Neural cell (in vitro differentiated cells): ENCODE measurements around the gene PUM1.

Experiments used
- EP300 ChIP-seq: fragments of 450-650 bp; conservative IDR thresholded peaks from 2 replicates; pipeline ENCODE4 v1.6.1; 2014; ENCODE audit warnings: antibody characterized with exemption, mild to moderate bottlenecking, moderate library complexity; ENCODE audit not compliant: poor library complexity, severe bottlenecking
- EZH2 ChIP-seq: fragments of 200-600, 300-800 bp; shearing (Covaris generic), sonication (generic); IDR thresholded peaks from 2 replicates; pipeline ENCODE4 v1.6.1; 2014; ENCODE audit warnings: antibody characterized with exemption, low read length, borderline replicate concordance, mild to moderate bottlenecking; ENCODE audit not compliant: insufficient read depth, poor library complexity, severe bottlenecking
- MXI1 ChIP-seq: fragments of 450-650 bp; conservative IDR thresholded peaks from 2 replicates; pipeline ENCODE4 v1.6.1; 2014; ENCODE audit warnings: antibody characterized with exemption, mild to moderate bottlenecking; ENCODE audit not compliant: poor library complexity, severe bottlenecking
- TAF1 ChIP-seq: IDR thresholded peaks from 2 replicates; pipeline ENCODE4 v1.6.1; 2012; ENCODE audit warnings: low read depth
- TF ChIP-seq, protein P1 (sequence below): fragments of 450-650 bp; IDR thresholded peaks from 2 replicates; pipeline ENCODE4 v1.5.1; 2014; ENCODE audit warnings: antibody characterized with exemption, mild to moderate bottlenecking, moderate library complexity; ENCODE audit not compliant: poor library complexity, severe bottlenecking
- TF ChIP-seq, protein P2 (sequence below): IDR thresholded peaks from 2 replicates; pipeline ENCODE4 v1.6.1; 2012; ENCODE audit warnings: borderline replicate concordance

DNA sequence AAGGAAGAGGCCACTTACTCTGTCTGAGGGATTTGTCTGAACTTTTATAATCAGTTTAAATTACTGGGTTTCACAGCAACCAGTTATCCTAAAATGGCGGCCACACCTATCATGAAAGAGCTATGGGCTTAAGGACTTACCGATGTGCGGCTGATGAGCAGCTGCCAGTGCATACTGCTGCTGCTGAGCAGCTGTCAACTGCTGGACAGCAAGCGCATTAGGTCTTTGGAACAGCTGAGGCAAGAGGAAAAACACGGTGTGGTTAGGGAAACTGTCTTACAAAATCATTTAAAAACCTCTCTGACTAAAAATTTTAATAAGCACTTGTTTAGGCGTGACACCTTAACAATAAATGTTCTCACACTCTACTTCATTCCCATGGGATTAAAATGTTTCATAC lies 84.3 kb downstream of the PUM1 start:
- TF ChIP-seq, protein P1, sequence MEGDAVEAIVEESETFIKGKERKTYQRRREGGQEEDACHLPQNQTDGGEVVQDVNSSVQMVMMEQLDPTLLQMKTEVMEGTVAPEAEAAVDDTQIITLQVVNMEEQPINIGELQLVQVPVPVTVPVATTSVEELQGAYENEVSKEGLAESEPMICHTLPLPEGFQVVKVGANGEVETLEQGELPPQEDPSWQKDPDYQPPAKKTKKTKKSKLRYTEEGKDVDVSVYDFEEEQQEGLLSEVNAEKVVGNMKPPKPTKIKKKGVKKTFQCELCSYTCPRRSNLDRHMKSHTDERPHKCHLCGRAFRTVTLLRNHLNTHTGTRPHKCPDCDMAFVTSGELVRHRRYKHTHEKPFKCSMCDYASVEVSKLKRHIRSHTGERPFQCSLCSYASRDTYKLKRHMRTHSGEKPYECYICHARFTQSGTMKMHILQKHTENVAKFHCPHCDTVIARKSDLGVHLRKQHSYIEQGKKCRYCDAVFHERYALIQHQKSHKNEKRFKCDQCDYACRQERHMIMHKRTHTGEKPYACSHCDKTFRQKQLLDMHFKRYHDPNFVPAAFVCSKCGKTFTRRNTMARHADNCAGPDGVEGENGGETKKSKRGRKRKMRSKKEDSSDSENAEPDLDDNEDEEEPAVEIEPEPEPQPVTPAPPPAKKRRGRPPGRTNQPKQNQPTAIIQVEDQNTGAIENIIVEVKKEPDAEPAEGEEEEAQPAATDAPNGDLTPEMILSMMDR, result no peak
- TF ChIP-seq EZH2, result no peak
- TF ChIP-seq, protein P2, sequence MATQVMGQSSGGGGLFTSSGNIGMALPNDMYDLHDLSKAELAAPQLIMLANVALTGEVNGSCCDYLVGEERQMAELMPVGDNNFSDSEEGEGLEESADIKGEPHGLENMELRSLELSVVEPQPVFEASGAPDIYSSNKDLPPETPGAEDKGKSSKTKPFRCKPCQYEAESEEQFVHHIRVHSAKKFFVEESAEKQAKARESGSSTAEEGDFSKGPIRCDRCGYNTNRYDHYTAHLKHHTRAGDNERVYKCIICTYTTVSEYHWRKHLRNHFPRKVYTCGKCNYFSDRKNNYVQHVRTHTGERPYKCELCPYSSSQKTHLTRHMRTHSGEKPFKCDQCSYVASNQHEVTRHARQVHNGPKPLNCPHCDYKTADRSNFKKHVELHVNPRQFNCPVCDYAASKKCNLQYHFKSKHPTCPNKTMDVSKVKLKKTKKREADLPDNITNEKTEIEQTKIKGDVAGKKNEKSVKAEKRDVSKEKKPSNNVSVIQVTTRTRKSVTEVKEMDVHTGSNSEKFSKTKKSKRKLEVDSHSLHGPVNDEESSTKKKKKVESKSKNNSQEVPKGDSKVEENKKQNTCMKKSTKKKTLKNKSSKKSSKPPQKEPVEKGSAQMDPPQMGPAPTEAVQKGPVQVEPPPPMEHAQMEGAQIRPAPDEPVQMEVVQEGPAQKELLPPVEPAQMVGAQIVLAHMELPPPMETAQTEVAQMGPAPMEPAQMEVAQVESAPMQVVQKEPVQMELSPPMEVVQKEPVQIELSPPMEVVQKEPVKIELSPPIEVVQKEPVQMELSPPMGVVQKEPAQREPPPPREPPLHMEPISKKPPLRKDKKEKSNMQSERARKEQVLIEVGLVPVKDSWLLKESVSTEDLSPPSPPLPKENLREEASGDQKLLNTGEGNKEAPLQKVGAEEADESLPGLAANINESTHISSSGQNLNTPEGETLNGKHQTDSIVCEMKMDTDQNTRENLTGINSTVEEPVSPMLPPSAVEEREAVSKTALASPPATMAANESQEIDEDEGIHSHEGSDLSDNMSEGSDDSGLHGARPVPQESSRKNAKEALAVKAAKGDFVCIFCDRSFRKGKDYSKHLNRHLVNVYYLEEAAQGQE, result no peak
- TF ChIP-seq EP300, result no peak
- TF ChIP-seq TAF1, result no peak
- TF ChIP-seq MXI1, result no peak
